Panc1 (cell line): ENCODE data around the gene SLC22A6.

Experiments used
- CTCF ChIP-seq: fragments of 450-650 bp; IDR thresholded peaks from 2 replicates; pipeline ENCODE4 v1.5.1; 2017; ENCODE audit warnings: mild to moderate bottlenecking
- SIN3A ChIP-seq: IDR thresholded peaks from 2 replicates; pipeline ENCODE4 v1.6.1; 2012; ENCODE audit warnings: low read depth, mild to moderate bottlenecking, low read length, moderate library complexity, borderline replicate concordance; ENCODE audit not compliant: insufficient read depth
- TF ChIP-seq, protein P1 (sequence below), 2 experiments: IDR thresholded peaks; 2 replicates each; pipeline ENCODE4 v1.6.1; 2011 to 2012; ENCODE audit warnings: low read depth in 2 of 2, control low read depth in 1 of 2, low read length in 1 of 2, mild to moderate bottlenecking in 1 of 2, moderate library complexity in 1 of 2; ENCODE audit not compliant: insufficient read depth in 1 of 2

DNA sequence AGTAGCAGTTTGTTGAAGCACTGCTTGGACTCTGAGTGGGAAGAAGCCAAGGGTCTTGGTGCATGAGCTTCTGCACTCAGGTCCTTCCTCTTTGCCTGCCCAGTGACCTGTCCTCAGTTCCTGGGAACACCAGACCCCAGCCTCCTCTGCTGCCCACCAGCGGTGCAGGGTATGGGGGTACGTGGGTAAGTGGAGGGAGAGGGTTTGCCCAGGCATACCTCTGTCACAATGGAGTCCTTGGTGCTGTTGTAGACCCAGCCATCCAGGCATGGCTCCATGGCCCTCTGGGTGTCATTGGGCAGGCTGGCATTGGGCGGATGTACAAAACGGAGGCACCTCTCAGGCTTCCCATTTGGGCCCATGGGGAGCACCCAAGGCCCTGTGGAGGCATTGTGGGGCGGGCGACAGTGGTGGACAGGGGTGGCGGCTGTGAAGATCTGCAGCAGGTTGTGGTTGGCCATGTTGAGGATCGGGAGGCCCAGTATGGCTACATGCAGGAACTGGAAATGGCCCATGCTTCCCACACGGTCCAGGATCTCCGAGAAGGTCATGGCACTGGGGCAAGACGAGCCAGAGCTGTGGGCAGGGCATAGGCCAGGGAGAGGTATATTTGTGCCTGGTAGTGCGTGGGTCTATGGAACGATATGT lies 29.8 kb upstream of the SLC22A6 start:
- TF ChIP-seq, protein P1, sequence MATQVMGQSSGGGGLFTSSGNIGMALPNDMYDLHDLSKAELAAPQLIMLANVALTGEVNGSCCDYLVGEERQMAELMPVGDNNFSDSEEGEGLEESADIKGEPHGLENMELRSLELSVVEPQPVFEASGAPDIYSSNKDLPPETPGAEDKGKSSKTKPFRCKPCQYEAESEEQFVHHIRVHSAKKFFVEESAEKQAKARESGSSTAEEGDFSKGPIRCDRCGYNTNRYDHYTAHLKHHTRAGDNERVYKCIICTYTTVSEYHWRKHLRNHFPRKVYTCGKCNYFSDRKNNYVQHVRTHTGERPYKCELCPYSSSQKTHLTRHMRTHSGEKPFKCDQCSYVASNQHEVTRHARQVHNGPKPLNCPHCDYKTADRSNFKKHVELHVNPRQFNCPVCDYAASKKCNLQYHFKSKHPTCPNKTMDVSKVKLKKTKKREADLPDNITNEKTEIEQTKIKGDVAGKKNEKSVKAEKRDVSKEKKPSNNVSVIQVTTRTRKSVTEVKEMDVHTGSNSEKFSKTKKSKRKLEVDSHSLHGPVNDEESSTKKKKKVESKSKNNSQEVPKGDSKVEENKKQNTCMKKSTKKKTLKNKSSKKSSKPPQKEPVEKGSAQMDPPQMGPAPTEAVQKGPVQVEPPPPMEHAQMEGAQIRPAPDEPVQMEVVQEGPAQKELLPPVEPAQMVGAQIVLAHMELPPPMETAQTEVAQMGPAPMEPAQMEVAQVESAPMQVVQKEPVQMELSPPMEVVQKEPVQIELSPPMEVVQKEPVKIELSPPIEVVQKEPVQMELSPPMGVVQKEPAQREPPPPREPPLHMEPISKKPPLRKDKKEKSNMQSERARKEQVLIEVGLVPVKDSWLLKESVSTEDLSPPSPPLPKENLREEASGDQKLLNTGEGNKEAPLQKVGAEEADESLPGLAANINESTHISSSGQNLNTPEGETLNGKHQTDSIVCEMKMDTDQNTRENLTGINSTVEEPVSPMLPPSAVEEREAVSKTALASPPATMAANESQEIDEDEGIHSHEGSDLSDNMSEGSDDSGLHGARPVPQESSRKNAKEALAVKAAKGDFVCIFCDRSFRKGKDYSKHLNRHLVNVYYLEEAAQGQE (IDR thresholded peaks at IDR 0.05; ENCODE audit: insufficient read depth in 1 of 2, low read depth in 2 of 2, low read length in 1 of 2) = no peak
- TF ChIP-seq CTCF = no peak
- no peak for TF ChIP-seq SIN3A
